Tibial artery (tissue), 4 donors: ENCODE measurements around the gene IL11RA.
A peak's percentile ranks its signal among the peaks of the same experiment; 100 is the strongest.

Source experiments
- DNase-seq, 2 donors: peaks; one replicate each; pipeline ENCODE4 v3.0.0-alpha.2; 2019
- H3K27ac ChIP-seq, 2 donors: fragments of 200-600 bp; sonication (generic) in 1 of 2; 1 replicate in 1 of 2; 2 replicates in 1 of 2; pipeline ENCODE4 v1.5.1; 2018 to 2019; ENCODE audit warnings: mild to moderate bottlenecking in 1 of 2
- H3K27me3 ChIP-seq, 2 donors: fragments of 200-600 bp; sonication (generic) in 1 of 2; one replicate each; pipeline versions ENCODE4 v1.5.1 to v1.6.0; 2016 to 2019
- H3K36me3 ChIP-seq, 3 donors: fragments of 200-600 bp; sonication (generic) in 2 of 3; one replicate each; pipeline ENCODE4 v1.5.1; 2016 to 2019; ENCODE audit warnings: mild to moderate bottlenecking in 2 of 3
- H3K4me1 ChIP-seq, 4 donors: fragments of 200-600 bp; sonication (generic) in 2 of 4; 1 replicate in 3 of 4; 2 replicates in 1 of 4; pipeline ENCODE4 v1.5.1; 2016 to 2019
- H3K4me3 ChIP-seq, 2 donors: fragments of 200-600 bp; sonication (generic) in 1 of 2; 1 replicate in 1 of 2; 2 replicates in 1 of 2; pipeline ENCODE4 v1.5.1; 2018 to 2019; ENCODE audit warnings: mild to moderate bottlenecking in 2 of 2
- H3K9me3 ChIP-seq, 3 donors: fragments of 200-600 bp; sonication (generic) in 1 of 3; one replicate each; pipeline ENCODE4 v1.5.1; 2016 to 2019
- intact Hi-C: fragments of 100-400 bp; cut with DNase I; formaldehyde crosslinking; loops from one replicate; pipeline ENCODE4 v1.15.0; 2023; ENCODE audit warnings: low total_unique reads
- TF ChIP-seq, protein P1 (sequence below), 2 experiments: fragments of 200-600 bp in 1 of 2; fragments of 450-650 bp in 1 of 2; IDR thresholded peaks; one replicate each; pipeline ENCODE4 v1.5.1; 2017 to 2019; ENCODE audit warnings: antibody characterized with exemption in 2 of 2, mild to moderate bottlenecking in 1 of 2, moderate library complexity in 1 of 2

The IL11RA gene

DNA sequence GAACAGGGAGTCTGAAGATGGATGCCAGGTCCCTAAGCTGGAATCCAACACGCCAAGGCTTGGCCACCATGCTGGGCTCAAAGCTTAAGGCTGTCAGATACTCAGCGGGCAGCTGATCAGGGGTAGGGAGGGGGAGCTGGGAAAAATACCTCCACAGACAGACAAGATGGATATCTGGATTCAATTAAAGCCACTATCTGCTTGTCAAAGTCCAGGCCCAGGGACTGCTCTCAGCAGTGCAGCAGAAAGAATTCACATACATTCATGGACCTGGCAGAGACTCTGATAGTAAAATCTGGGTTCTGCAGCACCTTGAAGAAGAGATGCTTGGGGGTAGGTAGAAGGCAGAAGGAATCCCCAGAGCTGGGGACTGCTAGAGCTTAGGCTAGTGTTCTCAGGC lies 36.9 kb upstream of the IL11RA start:
- DNase-seq, result no peak
- H3K9me3 ChIP-seq, result no peaks in the 10 kb centered on the region
- H3K4me1 ChIP-seq, result peaks cover 0 to 33% (median 29%) of the 10 kb centered on the region in 4 donors
- peaks cover 11 to 53% (median 47%) of the 10 kb centered on the region in 3 donors for H3K36me3 ChIP-seq
- intact Hi-C loops, result loop anchor here (10.0 kb wide), 2 partner anchors 90 to 160 kb away; partner anchors contain the start of genes DNAI1 and FAM219A
- TF ChIP-seq, protein P1, sequence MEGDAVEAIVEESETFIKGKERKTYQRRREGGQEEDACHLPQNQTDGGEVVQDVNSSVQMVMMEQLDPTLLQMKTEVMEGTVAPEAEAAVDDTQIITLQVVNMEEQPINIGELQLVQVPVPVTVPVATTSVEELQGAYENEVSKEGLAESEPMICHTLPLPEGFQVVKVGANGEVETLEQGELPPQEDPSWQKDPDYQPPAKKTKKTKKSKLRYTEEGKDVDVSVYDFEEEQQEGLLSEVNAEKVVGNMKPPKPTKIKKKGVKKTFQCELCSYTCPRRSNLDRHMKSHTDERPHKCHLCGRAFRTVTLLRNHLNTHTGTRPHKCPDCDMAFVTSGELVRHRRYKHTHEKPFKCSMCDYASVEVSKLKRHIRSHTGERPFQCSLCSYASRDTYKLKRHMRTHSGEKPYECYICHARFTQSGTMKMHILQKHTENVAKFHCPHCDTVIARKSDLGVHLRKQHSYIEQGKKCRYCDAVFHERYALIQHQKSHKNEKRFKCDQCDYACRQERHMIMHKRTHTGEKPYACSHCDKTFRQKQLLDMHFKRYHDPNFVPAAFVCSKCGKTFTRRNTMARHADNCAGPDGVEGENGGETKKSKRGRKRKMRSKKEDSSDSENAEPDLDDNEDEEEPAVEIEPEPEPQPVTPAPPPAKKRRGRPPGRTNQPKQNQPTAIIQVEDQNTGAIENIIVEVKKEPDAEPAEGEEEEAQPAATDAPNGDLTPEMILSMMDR (IDR thresholded peaks at IDR 0.05), result no peak
- H3K4me3 ChIP-seq, result no peak overlapping the region
- H3K27ac ChIP-seq, result no peak overlapping the region
- H3K27me3 ChIP-seq, result no peaks in the 10 kb centered on the region

DNA sequence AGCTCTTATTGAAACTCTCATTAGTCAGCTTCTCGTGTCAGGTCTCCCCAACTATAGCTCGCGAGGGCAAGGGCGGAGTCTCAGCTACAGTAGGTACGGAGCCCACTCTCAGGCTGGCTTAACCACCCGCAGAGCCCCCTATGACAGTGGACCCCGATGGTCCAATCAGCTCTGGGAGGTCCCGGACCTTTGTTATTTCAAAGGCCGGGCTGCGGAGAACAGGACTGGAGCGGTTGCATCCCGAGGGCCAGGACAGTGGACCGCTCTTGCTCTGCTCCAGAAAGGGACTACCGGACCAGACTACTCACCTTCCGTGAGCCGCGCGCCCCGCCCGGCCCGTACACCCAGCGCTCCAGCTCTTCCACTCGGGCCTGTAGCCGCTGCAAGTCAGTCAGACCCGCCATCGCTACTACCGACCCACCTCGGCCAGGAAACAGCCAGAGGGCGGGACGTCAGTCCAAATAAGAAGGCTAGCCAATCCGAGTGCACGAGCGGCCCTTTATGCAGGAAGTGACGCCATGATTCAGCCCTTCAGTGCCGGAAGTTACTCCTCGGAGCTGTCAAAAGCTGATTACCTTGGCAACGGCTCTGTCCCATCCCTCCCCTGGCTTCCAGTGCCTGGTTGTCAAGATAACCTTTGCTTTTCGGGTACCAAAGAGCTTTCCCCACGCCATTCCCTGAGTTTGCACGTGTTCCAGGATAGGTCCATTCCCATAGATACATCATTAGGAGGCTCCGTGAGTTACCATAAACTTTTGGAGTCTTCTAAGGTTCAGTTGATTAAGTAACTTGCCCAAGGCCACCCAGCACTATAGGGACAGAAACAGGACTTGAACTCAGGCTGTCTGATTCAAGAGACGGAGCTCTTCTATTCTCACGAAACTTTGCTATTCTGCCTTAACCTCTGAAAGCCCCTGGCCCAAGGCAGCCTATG lies 31.7 kb upstream of the IL11RA start, which contains the start of gene DCTN3:
TSS of gene DCTN3 (minus strand) at position 435 of the 934 bp plus-strand sequence. CDS start at position 404, 31 bp downstream.
- Histone ChIP-seq H3K27ac (peak within 1 kb of the TSS; percentile 54 to 69), H3K4me3 (peak within 1 kb of the TSS; percentile 71 to 95), H3K4me1 (peaks cover 0 to 32% (median 20%) of the 10 kb centered on the region in 4 donors), H3K36me3 (peaks cover 11 to 35% (median 29%) of the 10 kb centered on the region in 3 donors), H3K27me3 (peaks cover 4 to 35% of the 10 kb centered on the region in 2 donors), H3K9me3 (no peaks in the 10 kb centered on the region)
- peak; percentile 95 to 96 for DNase-seq
- TF ChIP-seq, protein P1 (IDR thresholded peaks at IDR 0.05), result no peak
- intact Hi-C loops, result no loop called here

DNA sequence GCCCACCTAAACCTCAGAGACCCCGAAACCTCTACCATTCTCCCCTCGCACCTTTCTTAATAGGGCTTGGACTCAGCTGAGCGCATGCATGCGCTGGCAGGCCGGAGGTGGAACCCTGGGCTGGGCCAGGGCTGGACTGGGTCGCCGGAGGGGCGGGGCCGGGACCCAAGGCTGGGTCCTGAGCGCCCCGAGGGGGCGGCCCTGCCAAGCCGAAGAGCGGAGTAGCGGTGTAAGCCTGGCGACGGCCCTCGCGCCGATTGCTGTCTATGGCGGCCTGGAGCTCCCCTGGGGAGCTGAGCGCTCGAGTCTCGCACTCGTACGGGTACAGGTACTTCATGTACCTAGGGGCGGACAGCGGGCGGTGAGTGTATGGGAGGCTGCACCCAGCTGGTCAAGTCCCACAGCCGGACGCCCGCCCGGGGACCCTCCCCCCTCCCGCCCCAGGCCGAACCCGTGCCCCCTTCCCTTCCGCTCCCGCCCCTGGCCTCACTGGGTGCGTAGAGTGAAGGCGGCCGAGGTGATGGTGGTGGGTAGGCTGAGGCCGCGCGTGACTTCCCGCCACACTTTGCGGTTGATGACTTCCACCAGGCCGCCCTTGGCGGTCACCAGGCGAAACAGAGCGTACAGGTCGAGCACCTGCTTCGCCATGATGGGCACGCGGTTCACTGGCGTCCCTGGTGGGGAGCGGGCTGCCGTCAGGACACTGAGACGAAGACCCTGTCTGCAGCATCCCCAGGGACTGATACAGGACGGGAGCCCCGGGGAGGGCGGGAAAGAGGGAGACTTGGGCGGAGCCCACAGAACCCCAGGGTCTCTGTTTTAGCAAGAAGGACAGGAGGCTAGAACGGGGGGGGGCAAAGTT lies 28.4 kb upstream of the IL11RA start:
- H3K9me3 ChIP-seq, result no peaks in the 10 kb centered on the region
- no peak for DNase-seq
- H3K27ac ChIP-seq, result no peak overlapping the region
- H3K4me3 ChIP-seq, result no peak overlapping the region
- TF ChIP-seq, protein P1 (IDR thresholded peaks at IDR 0.05), result no peak
- H3K27me3 ChIP-seq, result peaks cover 4 to 66% of the 10 kb centered on the region in 2 donors
- intact Hi-C loops, result no loop called here
- peaks cover 0 to 2% (median 0%) of the 10 kb centered on the region in 3 donors for H3K36me3 ChIP-seq
- peaks cover 0 to 35% (median 26%) of the 10 kb centered on the region in 4 donors for H3K4me1 ChIP-seq

DNA sequence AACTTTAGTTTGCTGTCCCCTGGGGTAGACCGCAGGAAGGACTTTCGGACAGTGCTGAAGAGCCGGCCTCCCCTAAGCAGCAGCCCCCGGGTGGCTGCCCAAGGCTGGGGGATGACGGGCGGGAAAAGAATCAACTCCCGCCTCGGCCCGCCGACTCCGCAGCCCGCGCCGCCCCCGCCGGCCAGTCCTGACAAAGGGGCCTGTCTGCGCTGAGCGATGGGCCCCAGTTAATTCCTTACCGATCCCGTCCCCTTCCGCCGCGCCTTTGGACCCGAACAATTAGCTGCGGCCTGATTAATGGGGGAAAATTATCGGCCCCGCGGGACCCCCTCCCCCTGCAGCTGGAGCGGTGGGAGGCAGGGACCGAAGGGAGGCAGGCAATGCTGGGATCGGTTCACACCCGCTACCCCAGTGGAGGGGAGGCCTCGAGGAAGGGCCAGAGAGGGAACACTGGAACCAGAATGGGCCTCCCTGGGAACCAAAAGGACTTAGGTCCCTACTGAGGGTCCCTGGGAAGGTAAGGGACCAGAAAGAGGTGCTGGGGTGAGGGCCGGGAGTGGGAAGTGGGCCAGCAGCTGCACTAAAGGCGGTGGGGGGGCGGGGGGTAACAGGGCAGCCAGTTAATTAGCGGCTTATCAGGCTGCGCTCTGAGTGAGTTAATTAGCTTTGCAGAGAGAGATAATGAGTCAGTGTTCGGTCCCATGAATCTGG lies 27.4 kb upstream of the IL11RA start:
- no peak for DNase-seq
- H3K36me3 ChIP-seq, result no peaks in the 10 kb centered on the region
- TF ChIP-seq, protein P1 (IDR thresholded peaks at IDR 0.05), result no peak
- H3K27me3 ChIP-seq, result peaks cover 10 to 77% of the 10 kb centered on the region in 2 donors
- peaks cover 0 to 38% (median 29%) of the 10 kb centered on the region in 4 donors for H3K4me1 ChIP-seq
- H3K9me3 ChIP-seq, result no peaks in the 10 kb centered on the region
- intact Hi-C loops, result no loop called here
- no peak overlapping the region for H3K27ac ChIP-seq
- H3K4me3 ChIP-seq, result no peak overlapping the region

DNA sequence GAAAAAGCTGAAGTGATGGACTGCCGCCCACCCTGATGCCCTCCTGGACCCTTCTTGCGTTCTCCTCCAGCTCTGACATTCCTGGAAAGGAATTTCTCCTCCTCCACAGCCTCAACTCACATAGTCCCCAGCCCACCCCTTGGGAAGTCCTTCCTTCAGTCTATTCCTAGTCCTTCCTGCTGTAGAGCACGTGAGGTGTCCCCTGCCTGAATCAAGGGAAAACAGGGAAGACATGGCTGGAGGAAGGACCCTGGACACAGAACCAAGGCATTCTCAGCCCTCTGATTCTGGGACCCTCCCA lies 26.8 kb upstream of the IL11RA start:
- Histone ChIP-seq H3K4me1 (peaks cover 0 to 34% (median 25%) of the 10 kb centered on the region in 4 donors), H3K9me3 (no peaks in the 10 kb centered on the region), H3K27ac (no peak overlapping the region), H3K36me3 (no peaks in the 10 kb centered on the region), H3K27me3 (peaks cover 10 to 82% of the 10 kb centered on the region in 2 donors), H3K4me3 (no peak overlapping the region)
- DNase-seq, result no peak
- intact Hi-C loops, result no loop called here
- TF ChIP-seq, protein P1 (IDR thresholded peaks at IDR 0.05), result no peak
